ENCODE data around the gene CLASP2.
"Not testable (repeated sequence)": the region's sequence is repeated elsewhere in the genome, so short reads cannot be mapped to it uniquely, and the experiment has no call there.

CLASP2 gene

GRCh38 chr3:33682770-33683169, 35.3 kb downstream of the CLASP2 start:
- no peak for DNase-seq

- DNase-seq, result no peak
Observed at GRCh38 chr3:33681667-33682066, 36.4 kb downstream of the CLASP2 start.

GRCh38 chr3:33678073-33678472, 40.0 kb downstream of the CLASP2 start:
- no peak for DNase-seq

GRCh38 chr3:33673436-33673835, 44.6 kb downstream of the CLASP2 start:
- not testable (repeated sequence) for DNase-seq

GRCh38 chr3:33668618-33669017, 49.4 kb downstream of the CLASP2 start:
- no peak for DNase-seq

- DNase-seq, result no peak
Observed at GRCh38 chr3:33665294-33665693, 52.8 kb downstream of the CLASP2 start.

- DNase-seq, result no peak
Observed at GRCh38 chr3:33664195-33664594, 53.9 kb downstream of the CLASP2 start.

GRCh38 chr3:33663042-33663441, 55.0 kb downstream of the CLASP2 start:
- no peak for DNase-seq

GRCh38 chr3:33659856-33660434, 58.1 kb downstream of the CLASP2 start:
- DNase-seq, result no peak

- peak; percentile 42 for DNase-seq
Observed at GRCh38 chr3:33658991-33659848, 58.8 kb downstream of the CLASP2 start.

- DNase-seq, result no peak
Observed at GRCh38 chr3:33658621-33658990, 59.4 kb downstream of the CLASP2 start.

GRCh38 chr3:33658039-33658438, 60.0 kb downstream of the CLASP2 start:
- DNase-seq, result no peak

GRCh38 chr3:33652736-33653135, 65.3 kb downstream of the CLASP2 start:
- no peak for DNase-seq

GRCh38 chr3:33651101-33651500, 67.0 kb downstream of the CLASP2 start:
- DNase-seq, result not testable (repeated sequence)

GRCh38 chr3:33650495-33650894, 67.6 kb downstream of the CLASP2 start:
- no peak for DNase-seq

GRCh38 chr3:33648793-33649192, 69.3 kb downstream of the CLASP2 start:
- no peak for DNase-seq

- no peak for DNase-seq
Observed at GRCh38 chr3:33646406-33646805, 71.6 kb downstream of the CLASP2 start.

GRCh38 chr3:33645060-33645647, 72.9 kb downstream of the CLASP2 start:
- DNase-seq, result no peak

- DNase-seq, result no peak
Observed at GRCh38 chr3:33644582-33644981, 73.5 kb downstream of the CLASP2 start.

- DNase-seq, result no peak
Observed at GRCh38 chr3:33642806-33643205, 75.2 kb downstream of the CLASP2 start.

GRCh38 chr3:33639889-33640288, 78.2 kb downstream of the CLASP2 start:
- no peak for DNase-seq

GRCh38 chr3:33637482-33637881, 80.6 kb downstream of the CLASP2 start:
- no peak for DNase-seq

- no peak for DNase-seq
Observed at GRCh38 chr3:33636125-33636850, 81.8 kb downstream of the CLASP2 start.

- DNase-seq, result no peak
Observed at GRCh38 chr3:33634262-33634661, 83.8 kb downstream of the CLASP2 start.
